Sigmoid colon (tissue), 4 donors: ENCODE measurements around the gene DSCAML1.

Source experiments
- CTCF ChIP-seq, 4 experiments: fragments of 450-650 bp in 3 of 4; fragments of 200-600 bp in 1 of 4; IDR thresholded peaks; one replicate each; pipeline ENCODE4 v1.5.1; 2016 to 2019; ENCODE audit warnings: antibody characterized with exemption in 4 of 4, mild to moderate bottlenecking in 3 of 4, moderate library complexity in 2 of 4
- EP300 ChIP-seq, 4 donors: sonication (generic); formaldehyde crosslinking; IDR thresholded peaks; one replicate each; pipeline ENCODE4 v1.6.1; 2017; ENCODE audit warnings: antibody characterized with exemption in 4 of 4
- POLR2A ChIP-seq, 2 donors: fragments of 450-650 bp; IDR thresholded peaks; one replicate each; pipeline ENCODE4 v1.6.1; 2016; ENCODE audit warnings: antibody characterized with exemption in 2 of 2, mild to moderate bottlenecking in 2 of 2, moderate library complexity in 2 of 2
- POLR2AphosphoS5 ChIP-seq, 4 donors: sonication (generic); formaldehyde crosslinking; IDR thresholded peaks; one replicate each; pipeline ENCODE4 v1.6.1; 2017; ENCODE audit warnings: antibody characterized with exemption in 4 of 4

- TF ChIP-seq CTCF (IDR thresholded peaks at IDR 0.05): no peak
- no peak for TF ChIP-seq POLR2A (IDR thresholded peaks at IDR 0.05)
- no peak for TF ChIP-seq POLR2AphosphoS5 (IDR thresholded peaks at IDR 0.05)
- TF ChIP-seq EP300 (IDR thresholded peaks at IDR 0.05): no peak
Observed at GRCh38 chr11:117569911-117570310, 227.1 kb downstream of the DSCAML1 start.
